SU-DHL-6 (cell line): ENCODE measurements around the gene GCNA.

Experiments used
- CTCF ChIP-seq: fragments of 200-600 bp; sonication (generic); IDR thresholded peaks from one replicate; pipeline ENCODE4 v1.5.1; 2017; ENCODE audit warnings: antibody characterized with exemption, mild to moderate bottlenecking, low read length, moderate library complexity; ENCODE audit not compliant: insufficient read depth, poor library complexity, severe bottlenecking
- EZH2phosphoT487 ChIP-seq: fragments of 200-600 bp; sonication (generic), shearing (Covaris generic); conservative IDR thresholded peaks from 2 replicates; pipeline ENCODE4 v1.6.1; 2018; ENCODE audit warnings: mild to moderate bottlenecking, antibody characterized with exemption, low read length, moderate library complexity, mixed read lengths

GRCh38 chrX:71541210-71542022 lies 36.8 kb upstream of the GCNA start:
- TF ChIP-seq CTCF (no peak), EZH2phosphoT487 (no peak)
